Fibroblast of upper back skin (primary cell): ENCODE measurements around the gene CBX8.

Source experiments
- DNase-seq: peaks from one replicate; pipeline ENCODE4 v3.0.0-alpha.2; 2013

Gene CBX8

GRCh38 chr17:79803997-79804855 is 7.3 kb upstream of the CBX8 start:
- no peak for DNase-seq

DNA sequence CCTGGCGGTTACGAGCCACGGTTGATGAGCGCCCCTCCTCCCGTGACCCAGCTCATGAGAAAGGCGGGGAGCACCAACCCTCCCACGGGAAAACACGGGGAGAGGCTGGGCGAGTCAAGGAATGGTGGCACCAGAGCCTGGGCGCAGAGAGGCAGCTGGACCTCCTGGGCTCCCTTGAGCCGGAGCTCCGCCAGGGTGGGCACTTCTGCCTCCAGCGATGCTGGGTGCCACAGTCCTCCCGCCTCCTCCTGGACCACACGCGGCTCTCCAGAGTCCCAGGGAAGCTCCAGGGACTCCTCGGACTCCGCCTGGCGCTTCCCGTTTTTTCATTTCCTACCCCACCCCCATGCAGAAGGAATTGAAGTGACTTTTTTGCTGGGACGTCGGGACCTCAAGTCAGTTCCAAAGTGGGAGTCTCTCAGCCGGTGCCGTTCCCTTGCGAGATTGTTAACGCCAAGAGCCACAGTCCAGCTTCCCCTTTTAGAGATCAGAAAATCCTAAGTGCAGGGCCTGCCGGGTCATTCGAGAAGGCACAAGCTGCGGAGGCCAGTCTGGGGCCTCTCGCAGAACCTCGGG is 6.6 kb upstream of the CBX8 start:
- no peak for DNase-seq

DNA sequence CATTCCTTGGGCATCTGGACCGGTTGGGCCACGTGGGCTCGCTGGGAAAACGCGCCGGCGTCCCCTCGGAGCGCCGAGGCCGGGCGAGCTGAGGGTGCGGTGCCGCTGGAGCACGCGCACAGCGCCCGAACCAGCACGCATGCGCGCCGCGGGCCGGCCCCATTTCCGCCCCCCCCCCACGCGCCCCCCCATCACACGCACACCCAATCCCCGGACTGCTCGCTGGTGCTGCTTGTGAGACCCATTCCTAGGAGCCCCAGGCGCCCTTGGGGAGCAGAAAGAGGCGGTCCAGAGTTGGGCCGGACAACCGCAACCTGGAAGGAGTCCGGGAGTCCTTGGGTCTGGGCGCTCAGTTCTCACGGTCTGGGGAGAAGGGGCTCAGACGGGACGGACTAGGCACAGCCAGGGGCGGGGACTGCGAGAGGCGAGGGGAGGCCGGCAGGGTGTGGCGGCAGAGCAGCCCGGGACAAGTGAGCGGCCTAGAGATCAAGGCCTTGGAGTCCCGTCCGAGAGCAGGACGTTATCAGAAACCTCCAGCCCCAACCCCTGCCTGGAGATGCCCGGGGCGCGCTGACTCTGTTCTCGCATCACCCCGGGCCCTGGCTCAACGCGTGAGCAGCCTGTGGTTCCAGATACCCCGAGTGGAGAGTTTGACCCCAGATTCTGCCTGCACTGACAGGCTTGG is 6.0 kb upstream of the CBX8 start:
- DNase-seq, result no peak

DNA sequence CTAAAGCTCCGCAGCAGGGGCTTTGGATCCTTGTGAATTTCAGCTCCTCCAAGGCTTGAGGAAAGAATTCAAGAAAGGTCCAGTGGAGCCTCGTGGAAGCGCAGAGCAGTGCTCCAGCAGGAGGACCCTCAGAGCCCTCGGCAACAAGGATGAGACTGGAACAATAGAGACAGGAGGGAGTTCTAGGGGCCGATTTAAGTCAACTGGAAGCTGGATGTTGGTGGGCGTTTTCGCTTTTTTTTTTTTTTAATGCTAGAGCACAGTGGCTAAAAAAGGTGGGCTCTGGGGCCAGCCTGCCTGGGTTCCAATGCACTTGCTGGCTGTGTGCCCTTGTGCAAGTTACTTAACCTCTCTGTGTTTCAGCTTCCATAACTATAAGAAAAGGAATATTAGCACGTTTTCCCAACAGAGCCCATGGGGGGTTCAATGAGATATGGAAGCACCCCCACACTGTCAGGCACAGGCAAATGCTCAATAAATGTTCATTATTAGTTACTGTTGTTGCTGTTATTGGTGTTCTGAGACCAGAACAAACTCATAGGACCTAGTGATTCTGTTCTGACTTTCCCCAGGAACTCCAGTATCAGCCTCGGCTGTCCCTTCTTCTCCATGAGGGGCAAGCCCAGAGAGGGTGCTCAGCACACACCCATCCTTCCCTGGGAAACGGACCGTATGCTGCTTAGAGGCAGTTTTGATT is 5.3 kb upstream of the CBX8 start:
- DNase-seq, result no peak

DNA sequence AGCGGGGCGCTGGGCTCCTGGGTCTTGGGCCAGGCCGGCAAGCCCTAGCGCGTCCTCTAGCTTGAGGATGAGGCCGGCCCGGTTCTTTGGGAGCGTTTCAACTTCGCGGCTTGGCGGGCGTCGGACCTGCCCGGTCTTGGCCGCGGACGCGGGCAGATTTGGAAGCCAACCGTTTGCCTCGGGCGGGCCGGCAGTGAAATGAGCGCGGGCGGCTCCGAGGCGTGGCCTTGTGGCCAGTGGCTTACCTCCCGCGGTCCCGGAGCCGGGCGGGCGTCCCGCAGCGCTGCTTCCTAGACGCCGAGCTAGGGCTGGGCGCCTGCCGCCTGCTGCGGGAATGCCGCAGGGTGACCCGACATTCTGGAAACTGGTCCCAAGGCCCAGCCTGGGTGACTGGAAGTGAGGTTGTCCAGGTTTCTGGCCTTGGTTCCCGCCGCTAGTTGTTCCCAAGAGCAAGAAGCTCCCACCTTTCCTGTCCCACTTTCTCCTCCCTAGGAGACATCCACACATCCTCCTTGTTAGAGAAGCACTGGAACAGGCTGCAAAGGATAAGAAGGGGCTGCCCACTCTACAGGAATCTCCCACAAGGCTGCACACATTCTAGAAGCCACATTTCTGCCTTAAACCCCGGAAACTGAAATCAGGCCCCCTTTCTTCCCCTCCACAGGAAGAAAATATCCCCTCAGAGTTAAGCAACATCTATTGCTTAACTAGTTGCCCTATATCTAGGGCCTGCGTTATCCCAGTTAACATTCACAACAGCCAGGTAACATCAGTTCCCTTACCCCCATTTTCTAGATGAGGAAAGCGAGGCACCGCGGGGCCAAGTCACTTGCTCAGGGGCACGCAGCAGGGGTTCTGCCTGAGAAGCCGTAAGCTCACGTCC is 4.5 kb upstream of the CBX8 start:
- DNase-seq, result no peak

GRCh38 chr17:79800325-79801155 is 3.7 kb upstream of the CBX8 start:
- DNase-seq, result peak; percentile 60

DNA sequence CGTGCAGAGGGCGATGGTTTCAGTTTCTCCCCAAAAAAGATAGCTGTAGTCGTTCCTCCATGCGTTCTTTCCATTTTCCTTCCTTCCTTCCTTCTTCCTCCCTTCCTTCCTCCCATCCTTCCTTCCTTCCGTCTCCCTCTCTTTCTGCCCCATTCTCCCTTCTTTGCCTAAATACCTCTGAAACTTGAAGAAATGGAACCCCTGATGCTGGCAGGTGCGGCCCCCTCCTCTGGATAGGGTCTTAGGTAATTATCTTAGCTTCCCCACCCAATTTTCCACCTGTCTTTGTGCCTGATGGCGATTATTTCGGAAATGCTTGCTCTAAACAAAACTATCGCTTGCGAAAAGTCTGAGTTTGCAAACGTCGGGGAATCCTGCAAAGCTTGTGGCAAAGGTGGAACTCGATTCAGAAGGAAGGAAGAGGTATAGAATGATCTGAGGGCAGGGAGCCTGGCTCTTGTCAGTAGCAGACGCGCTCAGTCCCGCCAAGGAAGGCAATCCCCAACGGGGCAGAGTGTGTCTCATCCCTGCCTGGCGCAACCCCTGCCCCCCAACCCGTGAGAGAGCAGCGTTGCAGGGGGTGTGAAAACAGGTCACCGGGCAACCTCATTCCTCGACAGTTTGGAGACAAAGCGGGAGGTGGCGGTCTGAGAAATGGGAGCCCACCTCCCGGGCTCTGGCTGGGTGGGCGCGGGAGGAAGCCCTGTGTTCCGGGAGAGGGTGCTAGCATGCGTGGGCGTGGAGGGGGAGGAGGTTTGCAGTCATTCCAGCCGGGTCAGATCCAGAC is 2.9 kb upstream of the CBX8 start:
- no peak for DNase-seq

- DNase-seq, result no peak
Observed at GRCh38 chr17:79799174-79799537, 2.3 kb upstream of the CBX8 start.

DNA sequence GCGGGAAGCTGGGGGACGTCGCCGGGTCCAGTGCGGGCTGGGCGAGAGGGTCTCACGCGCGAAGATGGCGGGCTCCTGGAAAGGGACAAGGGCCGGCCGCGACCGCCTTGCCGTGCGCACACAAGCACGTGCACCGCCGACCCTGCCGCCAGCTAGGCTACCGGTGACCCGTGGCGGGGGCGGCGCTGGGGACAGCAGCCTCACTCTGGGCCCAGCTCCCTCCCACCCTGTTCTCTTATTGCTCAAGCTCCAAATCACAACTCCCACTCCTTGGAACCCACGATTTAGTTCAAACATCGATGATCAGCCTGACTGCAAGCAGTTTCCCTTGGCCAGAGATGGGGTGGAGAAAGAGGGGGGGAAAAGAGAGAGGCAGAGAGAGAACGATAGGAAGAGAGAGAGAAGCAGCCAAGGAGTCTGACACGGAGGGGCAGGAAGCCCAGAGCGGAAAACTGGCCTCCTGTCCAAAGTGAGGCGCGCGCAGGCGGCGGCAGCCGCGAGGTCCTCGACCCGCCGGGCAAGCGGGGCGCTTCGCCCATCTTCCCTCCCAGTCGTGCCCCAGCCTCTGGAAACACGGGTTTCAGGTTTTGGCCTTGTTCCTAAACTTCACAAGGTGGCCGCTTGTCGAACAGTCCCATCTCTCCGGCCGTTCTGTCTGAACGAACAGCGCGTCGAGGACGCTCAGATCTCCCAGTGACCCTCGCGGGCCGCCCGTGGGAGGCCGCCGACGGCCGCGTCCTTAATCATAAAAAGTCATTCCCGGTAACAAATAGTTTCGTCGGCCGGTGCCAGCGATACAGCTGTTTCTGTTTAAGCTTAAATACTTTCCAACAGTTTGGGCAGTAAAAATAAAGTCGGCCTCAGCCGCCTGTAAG is 1.7 kb upstream of the CBX8 start:
- DNase-seq, result peak; percentile 36

GRCh38 chr17:79797492-79798298 is 818 bp upstream of the CBX8 start:
- DNase-seq, result no peak

DNA sequence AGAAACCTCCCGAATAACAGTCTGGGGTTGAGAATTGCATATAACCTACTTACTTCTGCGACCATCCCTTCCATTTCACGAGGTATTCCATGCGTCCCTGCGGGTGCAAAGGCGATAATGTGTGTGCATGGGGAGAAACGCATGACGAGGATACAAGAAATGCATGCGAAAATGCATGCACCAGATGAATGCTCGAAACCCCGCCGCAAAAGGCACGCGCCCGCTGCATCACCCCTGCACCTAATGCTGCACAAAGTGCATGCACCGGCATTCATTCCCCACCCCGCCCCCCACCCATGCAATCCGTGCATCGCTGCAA is 474 bp downstream of the CBX8 start:
- DNase-seq, result peak; percentile 26

- DNase-seq, result no peak
Observed at GRCh38 chr17:79795795-79796443, 958 bp downstream of the CBX8 start.

GRCh38 chr17:79794659-79795511 is 2.0 kb downstream of the CBX8 start:
- no peak for DNase-seq

- no peak for DNase-seq
Observed at GRCh38 chr17:79793924-79794304, 3.0 kb downstream of the CBX8 start.

DNA sequence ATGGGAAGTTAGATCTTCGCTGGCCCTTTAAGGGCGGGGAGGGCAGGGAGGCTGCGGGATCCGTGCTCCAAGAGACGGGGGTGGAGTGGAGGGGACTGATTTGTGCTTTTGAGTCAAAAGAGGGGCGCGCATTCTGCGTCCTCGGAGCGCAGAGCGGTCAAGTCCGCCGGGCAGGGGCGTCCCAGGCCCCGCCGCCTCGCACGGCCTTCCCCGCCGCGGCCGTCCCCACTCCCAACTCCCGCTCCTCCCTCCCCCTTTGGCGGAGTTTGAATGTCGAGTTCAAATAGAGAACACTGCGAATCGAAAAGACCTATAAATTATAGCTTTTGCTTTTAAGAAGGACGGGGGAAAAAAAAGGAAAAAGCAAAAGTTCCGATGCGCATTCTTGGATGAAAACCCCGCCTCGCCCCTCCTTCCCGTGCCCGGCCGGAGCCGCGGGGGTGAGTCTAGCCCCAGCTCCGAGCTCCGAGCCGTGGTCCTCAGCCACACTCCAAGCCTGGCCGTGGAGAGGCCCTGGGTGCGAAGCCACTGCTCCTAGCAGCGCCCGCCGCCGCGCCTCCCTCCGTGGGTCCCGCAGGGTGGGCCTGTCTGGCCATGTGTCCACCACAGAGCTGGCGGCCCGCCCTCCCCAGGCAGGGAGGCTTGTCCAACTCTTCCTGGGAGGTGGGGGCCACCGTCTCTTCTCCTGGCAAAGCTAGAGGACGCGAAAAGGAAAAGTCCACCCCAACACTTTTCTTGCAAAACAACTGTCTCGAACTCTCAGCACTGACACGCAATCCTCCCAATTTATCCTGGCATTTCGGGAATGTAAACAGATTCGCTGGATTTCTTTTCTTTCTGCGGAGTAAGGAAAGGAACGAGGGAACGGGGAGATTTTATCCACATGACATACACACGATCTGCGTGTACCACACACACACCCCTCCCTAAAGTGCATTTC is 3.6 kb downstream of the CBX8 start:
- DNase-seq, result peak; percentile 84

- no peak for DNase-seq
Observed at GRCh38 chr17:79792341-79792871, 4.5 kb downstream of the CBX8 start.
